HEK293 (cell line): Measurements from ENCODE around the gene ABI3BP.

Source experiments
- CTCF ChIP-seq: fragments of 450-650 bp; formaldehyde crosslinking; IDR thresholded peaks from 2 replicates; pipeline ENCODE4 v1.5.1; 2016; ENCODE audit warnings: missing biosample characterization, missing genetic modification characterization
- HOXA7 ChIP-seq: sonication (generic); formaldehyde crosslinking; IDR thresholded peaks from 2 replicates; pipeline ENCODE4 v1.8.1; 2022; ENCODE audit warnings: missing genetic modification reagents, borderline replicate concordance
- ZNF362 ChIP-seq: fragments of 450-650 bp; formaldehyde crosslinking; IDR thresholded peaks from 2 replicates; pipeline ENCODE4 v1.5.1; 2016; ENCODE audit warnings: missing biosample characterization, missing genetic modification characterization
- ZNF555 ChIP-seq: fragments of 450-650 bp; formaldehyde crosslinking; conservative IDR thresholded peaks from 2 replicates; pipeline ENCODE4 v1.5.1; 2017; ENCODE audit warnings: missing biosample characterization, mild to moderate bottlenecking, missing genetic modification characterization, inconsistent platforms

GRCh38 chr3:100789579-100789978 lies 203.6 kb downstream of the ABI3BP start:
- TF ChIP-seq ZNF362 (tag by site-specific recombination) (no peak), CTCF (tag by site-specific recombination) (no peak), ZNF555 (tag by site-specific recombination) (no peak), HOXA7 (CRISPR knock-in tag) (no peak)
